Measurements from ENCODE around the gene LCMT1. TPM values are rescaled to one million over a fixed set of nuclear protein-coding genes. Genes with fewer than 3 reads are reported as not detected.
A peak's percentile ranks its signal among the peaks of the same experiment; 100 is the strongest.

The LCMT1 gene
- total and polyA plus RNA-seq, 2 of the 13 experiments (the other 11 are each of a cell fraction or from before 2014, with no cell fraction given): 41.2 to 48.7 TPM

- TF ChIP-seq MNT (IDR thresholded peaks at IDR 0.05) (peak; percentile 95), GLMP (CRISPR knock-in tag; IDR thresholded peaks at IDR 0.05; ENCODE audit: borderline replicate concordance) (no peak), ZNF180 (CRISPR knock-in tag; IDR thresholded peaks at IDR 0.05; ENCODE audit: borderline replicate concordance, low read depth) (no peak), TRAFD1 (CRISPR knock-in tag; IDR thresholded peaks at IDR 0.05; ENCODE audit: borderline replicate concordance) (peak; percentile 85; the same call in 1 of the 2 replicates), DRAP1 (CRISPR knock-in tag; IDR thresholded peaks at IDR 0.05) (peak; percentile 80), PAXIP1 (CRISPR knock-in tag; conservative IDR thresholded peaks at IDR 0.05) (peak; percentile 98), ZSCAN31 (CRISPR knock-in tag; IDR thresholded peaks at IDR 0.05; ENCODE audit: low read depth) (peak; percentile 90), ZNF562 (CRISPR knock-in tag; IDR thresholded peaks at IDR 0.05; ENCODE audit: borderline replicate concordance) (no peak), ZNF761 (CRISPR knock-in tag; conservative IDR thresholded peaks at IDR 0.05) (0 out of 2 replicates have a peak, but pooled peaks have one; percentile 94)
- TF ChIP-seq, protein P1, sequence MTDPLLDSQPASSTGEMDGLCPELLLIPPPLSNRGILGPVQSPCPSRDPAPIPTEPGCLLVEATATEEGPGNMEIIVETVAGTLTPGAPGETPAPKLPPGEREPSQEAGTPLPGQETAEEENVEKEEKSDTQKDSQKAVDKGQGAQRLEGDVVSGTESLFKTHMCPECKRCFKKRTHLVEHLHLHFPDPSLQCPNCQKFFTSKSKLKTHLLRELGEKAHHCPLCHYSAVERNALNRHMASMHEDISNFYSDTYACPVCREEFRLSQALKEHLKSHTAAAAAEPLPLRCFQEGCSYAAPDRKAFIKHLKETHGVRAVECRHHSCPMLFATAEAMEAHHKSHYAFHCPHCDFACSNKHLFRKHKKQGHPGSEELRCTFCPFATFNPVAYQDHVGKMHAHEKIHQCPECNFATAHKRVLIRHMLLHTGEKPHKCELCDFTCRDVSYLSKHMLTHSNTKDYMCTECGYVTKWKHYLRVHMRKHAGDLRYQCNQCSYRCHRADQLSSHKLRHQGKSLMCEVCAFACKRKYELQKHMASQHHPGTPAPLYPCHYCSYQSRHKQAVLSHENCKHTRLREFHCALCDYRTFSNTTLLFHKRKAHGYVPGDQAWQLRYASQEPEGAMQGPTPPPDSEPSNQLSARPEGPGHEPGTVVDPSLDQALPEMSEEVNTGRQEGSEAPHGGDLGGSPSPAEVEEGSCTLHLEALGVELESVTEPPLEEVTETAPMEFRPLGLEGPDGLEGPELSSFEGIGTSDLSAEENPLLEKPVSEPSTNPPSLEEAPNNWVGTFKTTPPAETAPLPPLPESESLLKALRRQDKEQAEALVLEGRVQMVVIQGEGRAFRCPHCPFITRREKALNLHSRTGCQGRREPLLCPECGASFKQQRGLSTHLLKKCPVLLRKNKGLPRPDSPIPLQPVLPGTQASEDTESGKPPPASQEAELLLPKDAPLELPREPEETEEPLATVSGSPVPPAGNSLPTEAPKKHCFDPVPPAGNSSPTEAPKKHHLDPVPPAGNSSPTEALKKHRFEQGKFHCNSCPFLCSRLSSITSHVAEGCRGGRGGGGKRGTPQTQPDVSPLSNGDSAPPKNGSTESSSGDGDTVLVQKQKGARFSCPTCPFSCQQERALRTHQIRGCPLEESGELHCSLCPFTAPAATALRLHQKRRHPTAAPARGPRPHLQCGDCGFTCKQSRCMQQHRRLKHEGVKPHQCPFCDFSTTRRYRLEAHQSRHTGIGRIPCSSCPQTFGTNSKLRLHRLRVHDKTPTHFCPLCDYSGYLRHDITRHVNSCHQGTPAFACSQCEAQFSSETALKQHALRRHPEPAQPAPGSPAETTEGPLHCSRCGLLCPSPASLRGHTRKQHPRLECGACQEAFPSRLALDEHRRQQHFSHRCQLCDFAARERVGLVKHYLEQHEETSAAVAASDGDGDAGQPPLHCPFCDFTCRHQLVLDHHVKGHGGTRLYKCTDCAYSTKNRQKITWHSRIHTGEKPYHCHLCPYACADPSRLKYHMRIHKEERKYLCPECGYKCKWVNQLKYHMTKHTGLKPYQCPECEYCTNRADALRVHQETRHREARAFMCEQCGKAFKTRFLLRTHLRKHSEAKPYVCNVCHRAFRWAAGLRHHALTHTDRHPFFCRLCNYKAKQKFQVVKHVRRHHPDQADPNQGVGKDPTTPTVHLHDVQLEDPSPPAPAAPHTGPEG (CRISPR knock-in tag; IDR thresholded peaks at IDR 0.05): peak; percentile 53; the same call in 1 of the 2 replicates
Observed at GRCh38 chr16:25177831-25178688, 66.5 kb downstream of the LCMT1 start (continued).
